ENCODE measurements around the gene MMP15.
"Not testable (repeated sequence)": the region's sequence is repeated elsewhere in the genome, so short reads cannot be mapped to it uniquely, and the experiment has no call there.

The MMP15 gene

DNA sequence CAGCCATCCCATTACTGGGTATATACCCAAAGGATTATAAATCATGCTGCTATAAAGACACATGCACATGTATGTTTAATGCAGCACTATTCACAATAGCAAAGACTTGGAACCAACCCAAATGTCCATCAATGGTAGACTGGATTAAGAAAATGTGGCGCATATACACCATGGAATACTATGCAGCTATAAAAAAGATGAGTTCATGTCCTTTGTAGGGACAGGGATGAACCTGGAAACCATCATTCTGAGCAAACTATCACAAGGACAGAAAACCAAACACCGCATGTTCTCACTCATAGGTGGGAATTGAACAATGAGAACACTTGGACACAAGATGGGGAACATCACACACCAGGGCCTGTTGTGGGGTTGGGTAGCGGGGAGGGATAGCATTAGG, 64.8 kb downstream of the MMP15 start:
- DNase-seq = not testable (repeated sequence)

DNA sequence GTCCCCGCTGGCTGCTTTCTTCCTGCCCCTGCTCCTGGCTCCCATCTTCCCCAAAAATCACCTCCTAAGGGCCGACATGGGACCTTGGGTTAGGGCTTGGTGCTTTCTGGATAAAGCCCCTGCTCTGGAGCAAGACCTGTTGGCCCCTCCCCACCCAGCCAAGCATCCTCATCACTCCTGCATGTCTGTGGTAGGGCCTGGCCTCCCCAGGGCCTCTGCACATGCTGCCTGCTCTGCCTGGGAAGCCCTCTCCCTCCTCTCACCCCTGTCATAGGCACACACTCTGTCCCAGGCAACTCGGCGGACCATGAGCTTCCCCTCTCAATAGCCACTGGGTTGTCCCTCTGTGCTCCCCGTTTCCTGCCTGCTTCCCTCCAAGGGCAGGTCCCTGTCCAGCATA, 68.5 kb downstream of the MMP15 start:
- no peak for DNase-seq

DNA sequence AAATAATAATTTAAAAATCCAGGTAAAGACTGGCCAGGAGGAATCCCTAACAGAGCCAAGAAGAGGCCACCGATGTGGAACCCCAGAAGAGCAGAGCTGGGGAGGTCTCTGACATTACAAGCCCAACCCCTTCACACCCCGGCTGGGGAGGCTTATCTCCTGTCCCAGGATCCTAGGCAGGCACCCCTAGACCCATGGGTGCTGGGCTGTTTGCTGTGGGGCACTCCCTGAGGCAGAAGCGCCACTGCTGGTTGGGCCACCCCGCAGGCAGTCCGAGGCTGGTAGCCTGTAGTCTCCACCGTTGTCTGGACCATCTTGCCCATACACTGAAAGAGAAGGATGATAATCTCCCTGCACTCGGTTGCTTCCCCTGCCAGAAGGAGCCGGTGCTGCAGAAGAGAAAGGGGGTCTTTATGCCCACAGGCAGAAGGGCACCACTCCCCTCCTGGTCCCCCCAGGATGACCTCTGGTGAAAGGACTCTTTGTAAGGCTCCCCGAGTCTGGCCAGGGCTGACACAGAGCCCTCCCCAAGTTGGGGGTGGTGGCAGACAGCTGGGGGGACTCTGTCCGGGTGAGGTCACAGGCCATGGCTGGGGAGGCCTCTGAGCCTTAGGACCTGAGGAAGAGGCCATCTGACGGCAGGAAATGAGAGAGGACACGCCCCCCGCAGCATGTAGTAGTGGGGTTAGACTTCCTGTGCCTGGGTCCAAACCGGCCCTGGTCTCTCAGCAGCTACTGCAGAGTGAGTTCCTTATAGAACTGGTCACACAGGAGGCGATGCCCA, 69.4 kb downstream of the MMP15 start:
- DNase-seq = no peak

DNA sequence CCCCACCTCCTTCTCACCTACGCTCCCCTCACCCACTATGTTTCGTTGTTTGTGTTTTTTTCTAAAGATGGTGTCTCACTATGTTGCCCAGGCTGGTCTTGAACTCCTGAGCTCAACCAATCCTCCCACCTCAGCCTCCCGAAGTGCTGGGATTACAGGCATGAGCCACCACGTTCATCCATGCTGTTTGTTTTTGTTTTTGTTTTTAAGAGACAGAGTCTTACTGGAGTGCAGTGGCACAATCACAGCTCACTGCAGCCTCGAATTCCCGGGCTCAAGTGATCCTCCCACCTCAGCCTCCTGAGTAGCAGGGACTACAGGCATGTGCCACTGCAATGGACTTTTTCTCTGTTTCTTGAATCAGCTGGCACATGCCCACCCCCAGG, 70.0 kb downstream of the MMP15 start:
- not testable (repeated sequence) for DNase-seq

DNA sequence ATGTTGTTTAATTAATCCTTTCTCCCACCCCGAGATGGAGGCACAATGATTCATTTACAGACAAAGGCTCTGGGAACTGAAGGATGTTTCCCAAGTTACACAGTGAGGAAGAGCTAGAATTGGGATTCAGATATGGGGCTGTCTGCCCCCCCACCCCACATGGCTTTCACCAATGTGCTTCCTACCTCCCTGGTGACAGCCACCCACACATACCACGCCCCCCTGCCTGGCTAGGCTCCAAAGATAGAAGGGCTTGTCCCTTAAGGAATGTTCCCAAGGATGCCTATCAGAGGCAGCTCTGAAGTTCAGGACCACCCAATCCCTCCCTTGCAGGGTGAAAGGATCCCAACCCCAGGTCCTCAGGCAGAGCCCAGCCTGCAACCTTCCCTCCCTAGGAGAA, 70.7 kb downstream of the MMP15 start:
- no peak for DNase-seq

All from activated naive CD4-positive, alpha-beta T cell (primary cell).